Loucy (cell line): ENCODE measurements around the gene GALNT10.

Experiments used
- H2AFZ ChIP-seq: fragments of 200-600 bp; sonication (generic); 2 replicates; pipeline ENCODE4 v1.6.0; 2016; ENCODE audit warnings: antibody characterized with exemption, mild to moderate bottlenecking, low read length, moderate library complexity
- H3F3A ChIP-seq: fragments of 200-600 bp; 2 replicates; pipeline ENCODE4 v1.6.0; 2016; ENCODE audit warnings: antibody characterized with exemption, low read depth, mild to moderate bottlenecking
- H3K27me3 ChIP-seq: fragments of 200-600 bp; sonication (generic); 2 replicates; pipeline ENCODE4 v1.6.1; 2014; ENCODE audit warnings: low read length, mild to moderate bottlenecking; ENCODE audit not compliant: insufficient read depth, poor library complexity, severe bottlenecking
- H3K36me3 ChIP-seq: fragments of 200-600 bp; sonication (generic); 2 replicates; pipeline ENCODE4 v1.6.1; 2016; ENCODE audit warnings: low read length; ENCODE audit not compliant: insufficient read depth
- H3K4me1 ChIP-seq: fragments of 200-600 bp; sonication (generic); 2 replicates; pipeline ENCODE4 v1.5.1; 2014; ENCODE audit warnings: low read length, mild to moderate bottlenecking; ENCODE audit not compliant: insufficient read depth, poor library complexity, severe bottlenecking
- H3K4me2 ChIP-seq: fragments of 200-600 bp; sonication (generic); 2 replicates; pipeline ENCODE4 v1.6.0; 2014; ENCODE audit warnings: antibody characterized with exemption, low read length, low read depth, mild to moderate bottlenecking; ENCODE audit not compliant: poor library complexity, severe bottlenecking
- H3K4me3 ChIP-seq: fragments of 200-600 bp; sonication (generic); 2 replicates; pipeline ENCODE4 v1.5.1; 2014; ENCODE audit warnings: low read length, mild to moderate bottlenecking, mixed read lengths; ENCODE audit not compliant: poor library complexity, severe bottlenecking
- H3K79me2 ChIP-seq: fragments of 200-600 bp; sonication (generic); 2 replicates; pipeline ENCODE4 v1.6.1; 2014; ENCODE audit warnings: low read length; ENCODE audit not compliant: insufficient read depth
- H3K9ac ChIP-seq: fragments of 200-600 bp; sonication (generic); 2 replicates; pipeline ENCODE4 v1.6.0; 2014; ENCODE audit warnings: mild to moderate bottlenecking, low read depth, low read length, moderate library complexity; ENCODE audit not compliant: poor library complexity, severe bottlenecking
- H3K9me2 ChIP-seq: fragments of 200-600 bp; sonication (generic); replicated peaks from 2 replicates; pipeline ENCODE4 v1.6.1; 2016; ENCODE audit warnings: low read depth, low read length, mixed read lengths
- H3K9me3 ChIP-seq: fragments of 200-600 bp; sonication (generic); 2 replicates; pipeline ENCODE4 v1.6.1; 2014; ENCODE audit warnings: mild to moderate bottlenecking, antibody characterized with exemption, low read length, low read depth; ENCODE audit not compliant: insufficient read depth
- H4K20me1 ChIP-seq: fragments of 200-600 bp; sonication (generic); 2 replicates; pipeline ENCODE4 v1.6.0; 2014; ENCODE audit warnings: antibody characterized with exemption, low read length, mild to moderate bottlenecking; ENCODE audit not compliant: insufficient read depth, poor library complexity, severe bottlenecking
- EZH2phosphoT487 ChIP-seq: fragments of 200-600 bp; IDR thresholded peaks from 2 replicates; pipeline ENCODE4 v1.6.1; 2018; ENCODE audit warnings: antibody characterized with exemption, mild to moderate bottlenecking, moderate library complexity, borderline replicate concordance
- TF ChIP-seq, protein P1 (sequence below): fragments of 200-600 bp; sonication (generic); conservative IDR thresholded peaks from 2 replicates; pipeline ENCODE4 v1.5.1; 2014; ENCODE audit warnings: mild to moderate bottlenecking, antibody characterized with exemption, low read length

Gene GALNT10

GRCh38 chr5:154312576-154312975 is 122.0 kb downstream of the GALNT10 start:
- Histone ChIP-seq H3K4me2 (no peak overlapping the region), H3K4me1 (no peaks in the 10 kb centered on the region), H3F3A (no peaks in the 10 kb centered on the region), H3K27me3 (no peaks in the 10 kb centered on the region), H2AFZ (no peak overlapping the region), H3K9ac (no peak overlapping the region), H4K20me1 (no peaks in the 10 kb centered on the region), H3K79me2 (no peaks in the 10 kb centered on the region), H3K36me3 (no peaks in the 10 kb centered on the region), H3K9me3 (no peaks in the 10 kb centered on the region), H3K9me2 (no peaks in the 10 kb centered on the region), H3K4me3 (no peak overlapping the region)
- TF ChIP-seq EZH2phosphoT487 = no peak
- TF ChIP-seq, protein P1, sequence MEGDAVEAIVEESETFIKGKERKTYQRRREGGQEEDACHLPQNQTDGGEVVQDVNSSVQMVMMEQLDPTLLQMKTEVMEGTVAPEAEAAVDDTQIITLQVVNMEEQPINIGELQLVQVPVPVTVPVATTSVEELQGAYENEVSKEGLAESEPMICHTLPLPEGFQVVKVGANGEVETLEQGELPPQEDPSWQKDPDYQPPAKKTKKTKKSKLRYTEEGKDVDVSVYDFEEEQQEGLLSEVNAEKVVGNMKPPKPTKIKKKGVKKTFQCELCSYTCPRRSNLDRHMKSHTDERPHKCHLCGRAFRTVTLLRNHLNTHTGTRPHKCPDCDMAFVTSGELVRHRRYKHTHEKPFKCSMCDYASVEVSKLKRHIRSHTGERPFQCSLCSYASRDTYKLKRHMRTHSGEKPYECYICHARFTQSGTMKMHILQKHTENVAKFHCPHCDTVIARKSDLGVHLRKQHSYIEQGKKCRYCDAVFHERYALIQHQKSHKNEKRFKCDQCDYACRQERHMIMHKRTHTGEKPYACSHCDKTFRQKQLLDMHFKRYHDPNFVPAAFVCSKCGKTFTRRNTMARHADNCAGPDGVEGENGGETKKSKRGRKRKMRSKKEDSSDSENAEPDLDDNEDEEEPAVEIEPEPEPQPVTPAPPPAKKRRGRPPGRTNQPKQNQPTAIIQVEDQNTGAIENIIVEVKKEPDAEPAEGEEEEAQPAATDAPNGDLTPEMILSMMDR = no peak

GRCh38 chr5:154313360-154314017 is 123.0 kb downstream of the GALNT10 start:
- no peaks in the 10 kb centered on the region for H3K79me2 ChIP-seq
- no peaks in the 10 kb centered on the region for H3K36me3 ChIP-seq
- no peaks in the 10 kb centered on the region for H3K9me3 ChIP-seq
- no peaks in the 10 kb centered on the region for H4K20me1 ChIP-seq
- H3F3A ChIP-seq = no peaks in the 10 kb centered on the region
- no peaks in the 10 kb centered on the region for H3K27me3 ChIP-seq
- no peak overlapping the region for H3K4me3 ChIP-seq
- TF ChIP-seq EZH2phosphoT487 = no peak
- TF ChIP-seq, protein P1 = no peak
- no peak overlapping the region for H3K4me2 ChIP-seq
- H2AFZ ChIP-seq = no peak overlapping the region
- no peak overlapping the region for H3K9ac ChIP-seq
- no peaks in the 10 kb centered on the region for H3K9me2 ChIP-seq
- no peaks in the 10 kb centered on the region for H3K4me1 ChIP-seq

GRCh38 chr5:154315196-154315595 is 124.7 kb downstream of the GALNT10 start:
- Histone ChIP-seq H3F3A (no peaks in the 10 kb centered on the region), H4K20me1 (no peaks in the 10 kb centered on the region), H3K4me3 (no peak overlapping the region), H2AFZ (no peak overlapping the region), H3K79me2 (no peaks in the 10 kb centered on the region), H3K36me3 (no peaks in the 10 kb centered on the region), H3K27me3 (no peaks in the 10 kb centered on the region), H3K9me2 (no peaks in the 10 kb centered on the region), H3K9me3 (no peaks in the 10 kb centered on the region), H3K4me2 (no peak overlapping the region), H3K9ac (no peak overlapping the region), H3K4me1 (no peaks in the 10 kb centered on the region)
- TF ChIP-seq EZH2phosphoT487 = no peak
- TF ChIP-seq, protein P1 = no peak
